Endodermal cell (in vitro differentiated cells): ENCODE measurements around the gene ITM2B. TPM values are rescaled to one million over a fixed set of nuclear protein-coding genes. Genes with fewer than 3 reads are reported as not detected.

Source experiments
- DNase-seq: peaks from one replicate; pipeline ENCODE4 v3.0.0-alpha.2; 2017
- H3K27ac ChIP-seq: 2 replicates; pipeline ENCODE4 v1.5.1; 2013; ENCODE audit warnings: mild to moderate bottlenecking, low read depth, low read length, moderate library complexity
- H3K27me3 ChIP-seq: 2 replicates; pipeline ENCODE4 v1.6.1; 2013; ENCODE audit warnings: mild to moderate bottlenecking, low read length, moderate library complexity; ENCODE audit not compliant: insufficient read depth, control insufficient read depth, poor library complexity, severe bottlenecking
- H3K36me3 ChIP-seq: 2 replicates; pipeline ENCODE4 v1.7.0; 2013; ENCODE audit warnings: mild to moderate bottlenecking, low read length, moderate library complexity; ENCODE audit not compliant: control insufficient read depth, insufficient read depth
- H3K4me1 ChIP-seq: one replicate; pipeline ENCODE4 v1.7.0; 2013; ENCODE audit warnings: low read length; ENCODE audit not compliant: control insufficient read depth, insufficient read depth
- H3K4me3 ChIP-seq: 2 replicates; pipeline ENCODE4 v1.5.1; 2013; ENCODE audit warnings: mild to moderate bottlenecking, low read length, moderate library complexity
- H3K9ac ChIP-seq: 2 replicates; pipeline ENCODE4 v1.6.1; 2013; ENCODE audit warnings: mild to moderate bottlenecking, low read length, moderate library complexity; ENCODE audit not compliant: poor library complexity, severe bottlenecking; ENCODE audit errors: extremely low read depth
- H3K9me3 ChIP-seq: 2 replicates; pipeline ENCODE4 v1.6.1; 2013; ENCODE audit warnings: mild to moderate bottlenecking, low read length, moderate library complexity; ENCODE audit not compliant: control insufficient read depth
- H3K27ac Mint-ChIP-seq: 2 replicates; pipeline ENCODE4 v1.8.0; 2020; ENCODE audit warnings: mixed read lengths
- H3K27me3 Mint-ChIP-seq: 2 replicates; pipeline ENCODE4 v1.8.0; 2021; ENCODE audit warnings: mild to moderate bottlenecking, mixed read lengths; ENCODE audit not compliant: insufficient read depth
- H3K36me3 Mint-ChIP-seq: 2 replicates; pipeline ENCODE4 v1.8.0; 2020; ENCODE audit warnings: low read depth, mixed read lengths
- H3K4me1 Mint-ChIP-seq: 2 replicates; pipeline ENCODE4 v1.8.0; 2020; ENCODE audit warnings: mixed read lengths
- H3K4me3 Mint-ChIP-seq: 2 replicates; pipeline ENCODE4 v1.8.0; 2020; ENCODE audit warnings: mild to moderate bottlenecking, moderate library complexity, mixed read lengths
- H3K9me3 Mint-ChIP-seq: 2 replicates; pipeline ENCODE4 v1.8.0; 2020; ENCODE audit warnings: mild to moderate bottlenecking, mixed read lengths
- WGBS, 2 experiments: methylation state at CpG; one replicate each; pipeline versions ENCODE4 v1.1.5 to v1.1.7; 2013; ENCODE audit warnings: missing lambda C conversion rate in 2 of 2, mixed read lengths in 1 of 2; ENCODE audit not compliant: insufficient coverage in 1 of 2, insufficient read length in 1 of 2; 5-methylcytosine and 5-hydroxymethylcytosine counted together
- total RNA-seq, 2 donors: library from RNA; stranded (reverse); fragmentation: NEBNext Ultra II Directional in 1 of 2; extraction: Animal tissue kit (Norgen Biotek cat#: 25700) in 1 of 2; gene quantifications; 2 replicates in 1 of 2; 3 replicates in 1 of 2; pipeline ENCODE4 v1.2.1, GENCODE V29; 2021
- TF ChIP-seq, protein P1 (sequence below): fragments of 200-600 bp; sonication (generic); conservative IDR thresholded peaks from 2 replicates; pipeline ENCODE4 v1.5.0; 2021; ENCODE audit warnings: antibody characterized with exemption, mild to moderate bottlenecking

The ITM2B gene
- total RNA-seq, 2 donors from 2014 or later, result 158 to 170 TPM

GRCh38 chr13:48296528-48296927 lies 63.5 kb downstream of the ITM2B start:
- H3K27ac Mint-ChIP-seq, result no peak overlapping the region

GRCh38 chr13:48297131-48297786 lies 64.3 kb downstream of the ITM2B start:
- H3K9ac ChIP-seq, result no peak overlapping the region
- H3K27ac ChIP-seq, result no peak overlapping the region

More at GRCh38 chr13:48296528-48296927, 63.5 kb downstream of the ITM2B start:
- H3K36me3 ChIP-seq, result no peaks in the 10 kb centered on the region
- no peaks in the 10 kb centered on the region for H3K36me3 Mint-ChIP-seq
- H3K4me3 Mint-ChIP-seq, result no peak overlapping the region
- no peak for DNase-seq
- H3K9ac ChIP-seq, result no peak overlapping the region
- H3K27me3 Mint-ChIP-seq, result no peaks in the 10 kb centered on the region
- no peaks in the 10 kb centered on the region for H3K9me3 ChIP-seq
- no peak overlapping the region for H3K4me3 ChIP-seq
- 82 to 100% methylated on average over 1 to 2 of the region's 2 CpGs for WGBS, 2 experiments
- H3K4me1 ChIP-seq, result peaks cover 2% of the 10 kb centered on the region
- TF ChIP-seq, protein P1, sequence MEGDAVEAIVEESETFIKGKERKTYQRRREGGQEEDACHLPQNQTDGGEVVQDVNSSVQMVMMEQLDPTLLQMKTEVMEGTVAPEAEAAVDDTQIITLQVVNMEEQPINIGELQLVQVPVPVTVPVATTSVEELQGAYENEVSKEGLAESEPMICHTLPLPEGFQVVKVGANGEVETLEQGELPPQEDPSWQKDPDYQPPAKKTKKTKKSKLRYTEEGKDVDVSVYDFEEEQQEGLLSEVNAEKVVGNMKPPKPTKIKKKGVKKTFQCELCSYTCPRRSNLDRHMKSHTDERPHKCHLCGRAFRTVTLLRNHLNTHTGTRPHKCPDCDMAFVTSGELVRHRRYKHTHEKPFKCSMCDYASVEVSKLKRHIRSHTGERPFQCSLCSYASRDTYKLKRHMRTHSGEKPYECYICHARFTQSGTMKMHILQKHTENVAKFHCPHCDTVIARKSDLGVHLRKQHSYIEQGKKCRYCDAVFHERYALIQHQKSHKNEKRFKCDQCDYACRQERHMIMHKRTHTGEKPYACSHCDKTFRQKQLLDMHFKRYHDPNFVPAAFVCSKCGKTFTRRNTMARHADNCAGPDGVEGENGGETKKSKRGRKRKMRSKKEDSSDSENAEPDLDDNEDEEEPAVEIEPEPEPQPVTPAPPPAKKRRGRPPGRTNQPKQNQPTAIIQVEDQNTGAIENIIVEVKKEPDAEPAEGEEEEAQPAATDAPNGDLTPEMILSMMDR, result no peak
- no peaks in the 10 kb centered on the region for H3K27me3 ChIP-seq
- H3K9me3 Mint-ChIP-seq, result no peaks in the 10 kb centered on the region
- H3K27ac ChIP-seq, result no peak overlapping the region
- peaks cover 6% of the 10 kb centered on the region for H3K4me1 Mint-ChIP-seq

DNA sequence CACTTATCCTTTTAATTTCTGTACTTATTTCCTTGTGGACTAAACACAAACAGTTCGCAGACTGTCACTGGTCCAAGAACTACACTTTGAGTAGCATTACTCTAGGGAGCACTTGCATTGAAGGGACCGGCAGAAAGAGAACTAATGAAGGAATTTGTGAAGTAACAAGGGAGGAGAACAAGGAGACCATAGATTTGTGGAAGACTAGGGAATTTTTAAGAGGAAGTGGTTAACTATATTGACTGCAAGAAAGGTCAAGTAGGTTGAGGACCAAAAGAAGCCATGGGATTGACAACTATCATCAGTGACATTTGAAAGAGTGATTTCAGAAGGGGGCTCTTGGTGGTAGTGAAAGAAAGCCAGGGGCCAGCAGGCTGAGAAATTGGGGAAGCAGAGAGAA lies 66.6 kb downstream of the ITM2B start:
- no peaks in the 10 kb centered on the region for H3K36me3 ChIP-seq
- Mint-ChIP-seq H3K4me1 (peaks cover 19% of the 10 kb centered on the region), H3K27me3 (peaks cover 1% of the 10 kb centered on the region), H3K36me3 (no peaks in the 10 kb centered on the region), H3K4me3 (no peak overlapping the region), H3K9me3 (no peaks in the 10 kb centered on the region), H3K27ac (no peak overlapping the region)
- H3K4me1 ChIP-seq, result no peaks in the 10 kb centered on the region
- TF ChIP-seq, protein P1, result no peak
- WGBS, 2 experiments, result 89 to 99% methylated on average over 2 of the region's 2 CpGs
- no peak for DNase-seq
- H3K27ac ChIP-seq, result no peak overlapping the region
- H3K9ac ChIP-seq, result no peak overlapping the region
- H3K27me3 ChIP-seq, result no peaks in the 10 kb centered on the region
- no peak overlapping the region for H3K4me3 ChIP-seq
- H3K9me3 ChIP-seq, result no peaks in the 10 kb centered on the region

More at GRCh38 chr13:48297131-48297786, 64.3 kb downstream of the ITM2B start:
- Mint-ChIP-seq H3K4me3 (no peak overlapping the region), H3K27ac (no peak overlapping the region), H3K36me3 (no peaks in the 10 kb centered on the region), H3K9me3 (no peaks in the 10 kb centered on the region), H3K4me1 (peaks cover 7% of the 10 kb centered on the region), H3K27me3 (no peaks in the 10 kb centered on the region)
- TF ChIP-seq, protein P1, result no peak
- Histone ChIP-seq H3K36me3 (no peaks in the 10 kb centered on the region), H3K4me3 (no peak overlapping the region), H3K4me1 (no peaks in the 10 kb centered on the region), H3K9me3 (no peaks in the 10 kb centered on the region), H3K27me3 (no peaks in the 10 kb centered on the region)
- DNase-seq, result no peak
- WGBS, 2 experiments, result 92% methylated on average over 4 of the region's 4 CpGs; no CpG with 5 or more reads in 1 of the 2 experiments
